HepG2 (cell line): ENCODE measurements around the gene SIGLEC1. TPM values are rescaled to one million over a fixed set of nuclear protein-coding genes. Genes with fewer than 3 reads are reported as not detected.

Experiments used
- ATF2 ChIP-seq: sonication (generic); formaldehyde crosslinking; IDR thresholded peaks from 2 replicates; pipeline ENCODE4 v1.4.0; 2020; ENCODE audit warnings: missing genetic modification reagents
- ATF7 ChIP-seq, 2 experiments: fragments of 450-650 bp in 1 of 2; sonication (generic) in 1 of 2; formaldehyde crosslinking in 1 of 2; IDR thresholded peaks; 2 replicates each; pipeline versions ENCODE4 v1.4.0 to v1.6.1; 2016 to 2020; ENCODE audit warnings: antibody characterized with exemption in 1 of 2, mild to moderate bottlenecking in 1 of 2, missing genetic modification reagents in 1 of 2
- ATF7-NPFF ChIP-seq: sonication (generic); formaldehyde crosslinking; IDR thresholded peaks from 2 replicates; pipeline ENCODE4 v1.8.1; 2023; ENCODE audit warnings: mild to moderate bottlenecking, low read depth, missing genetic modification reagents, moderate library complexity
- BCL3 ChIP-seq: sonication (generic); formaldehyde crosslinking; IDR thresholded peaks from 2 replicates; pipeline ENCODE4 v1.5.1; 2020; ENCODE audit warnings: mild to moderate bottlenecking, missing genetic modification reagents, moderate library complexity
- CBX5 ChIP-seq: sonication (generic); formaldehyde crosslinking; IDR thresholded peaks from 2 replicates; pipeline ENCODE4 v1.4.0; 2020; ENCODE audit warnings: missing genetic modification reagents, borderline replicate concordance
- DRAP1 ChIP-seq: IDR thresholded peaks from 2 replicates; pipeline ENCODE4 v1.6.1; 2016; ENCODE audit warnings: missing genetic modification reagents, missing compliant biosample characterization
- GTF3A ChIP-seq: sonication (generic); formaldehyde crosslinking; conservative IDR thresholded peaks from 2 replicates; pipeline ENCODE4 v1.4.0; 2020; ENCODE audit warnings: mild to moderate bottlenecking, missing genetic modification reagents
- HHEX ChIP-seq: IDR thresholded peaks from 2 replicates; pipeline ENCODE4 v1.6.1; 2016; ENCODE audit warnings: control low read depth
- HOXA3 ChIP-seq: sonication (generic); formaldehyde crosslinking; IDR thresholded peaks from 2 replicates; pipeline ENCODE4 v1.5.0; 2020; ENCODE audit warnings: missing genetic modification reagents
- MTF1 ChIP-seq: sonication (generic); formaldehyde crosslinking; IDR thresholded peaks from 2 replicates; pipeline ENCODE4 v1.5.0; 2020; ENCODE audit warnings: missing genetic modification reagents
- PATZ1 ChIP-seq: sonication (generic); formaldehyde crosslinking; IDR thresholded peaks from 2 replicates; pipeline ENCODE4 v1.4.0; 2020; ENCODE audit warnings: missing genetic modification reagents
- SNAPC2 ChIP-seq: sonication (generic); formaldehyde crosslinking; IDR thresholded peaks from 2 replicates; pipeline ENCODE4 v1.8.1; 2022; ENCODE audit warnings: mild to moderate bottlenecking, missing genetic modification reagents
- TRAFD1 ChIP-seq: sonication (generic); formaldehyde crosslinking; IDR thresholded peaks from 2 replicates; pipeline ENCODE4 v1.5.1; 2020; ENCODE audit warnings: missing genetic modification reagents, mild to moderate bottlenecking, borderline replicate concordance
- ZNF235 ChIP-seq: sonication (generic); formaldehyde crosslinking; IDR thresholded peaks from 2 replicates; pipeline ENCODE4 v1.8.1; 2023; ENCODE audit warnings: mild to moderate bottlenecking, missing genetic modification reagents, borderline replicate concordance
- ZNF510 ChIP-seq: sonication (generic); formaldehyde crosslinking; IDR thresholded peaks from 2 replicates; pipeline ENCODE4 v1.4.0; 2020; ENCODE audit warnings: low read depth, mild to moderate bottlenecking, missing genetic modification reagents
- ZNF569 ChIP-seq: sonication (generic); formaldehyde crosslinking; IDR thresholded peaks from 2 replicates; pipeline ENCODE4 v1.5.0; 2020; ENCODE audit warnings: mild to moderate bottlenecking, missing genetic modification reagents, moderate library complexity, borderline replicate concordance
- ZNF589 ChIP-seq: sonication (generic); formaldehyde crosslinking; conservative IDR thresholded peaks from 2 replicates; pipeline ENCODE4 v1.8.0; 2022; ENCODE audit warnings: mild to moderate bottlenecking, moderate library complexity, missing genetic modification reagents
- ZNF747 ChIP-seq: sonication (generic); formaldehyde crosslinking; IDR thresholded peaks from 2 replicates; pipeline ENCODE4 v1.8.1; 2023; ENCODE audit warnings: missing genetic modification reagents, mild to moderate bottlenecking, borderline replicate concordance
- ZNF891 ChIP-seq: sonication (generic); formaldehyde crosslinking; IDR thresholded peaks from 2 replicates; pipeline ENCODE4 v1.5.0; 2020; ENCODE audit warnings: mild to moderate bottlenecking, missing genetic modification reagents
- polyA plus RNA-seq, 8 experiments: library from polyadenylated mRNA; depleted of rRNA in 3 of 8; stranded (reverse) in 7 of 8; unstranded in 1 of 8; fragments of >200 nt; fragmentation: Illumina TruSeq in 4 of 8; extraction: Trizol in 4 of 8; gene quantifications; 2 replicates each; pipeline versions ENCODE4 v1.2.1 to v1.2.3, GENCODE V29; 2011 to 2016; ENCODE audit warnings: low read depth in 4 of 8, missing spikeins in 1 of 8, mixed read lengths in 1 of 8; ENCODE audit not compliant: insufficient read depth in 1 of 8
- total RNA-seq, 5 experiments: library from RNA; depleted of rRNA; stranded (reverse); fragments of >200 nt; fragmentation: Illumina TruSeq; extraction: Trizol; gene quantifications; 2 replicates each; pipeline ENCODE4 v1.2.3, GENCODE V29; 2016; ENCODE audit warnings: low read depth in 1 of 5
- TF ChIP-seq, protein P1 (sequence below): IDR thresholded peaks from 2 replicates; pipeline ENCODE4 v1.6.1; 2016; ENCODE audit warnings: low read depth

SIGLEC1 gene
- total and polyA plus RNA-seq, 2 of the 13 experiments (the other 11 are each of a cell fraction or from before 2014, with no cell fraction given): 0.01 TPM; not detected in 1

DNA sequence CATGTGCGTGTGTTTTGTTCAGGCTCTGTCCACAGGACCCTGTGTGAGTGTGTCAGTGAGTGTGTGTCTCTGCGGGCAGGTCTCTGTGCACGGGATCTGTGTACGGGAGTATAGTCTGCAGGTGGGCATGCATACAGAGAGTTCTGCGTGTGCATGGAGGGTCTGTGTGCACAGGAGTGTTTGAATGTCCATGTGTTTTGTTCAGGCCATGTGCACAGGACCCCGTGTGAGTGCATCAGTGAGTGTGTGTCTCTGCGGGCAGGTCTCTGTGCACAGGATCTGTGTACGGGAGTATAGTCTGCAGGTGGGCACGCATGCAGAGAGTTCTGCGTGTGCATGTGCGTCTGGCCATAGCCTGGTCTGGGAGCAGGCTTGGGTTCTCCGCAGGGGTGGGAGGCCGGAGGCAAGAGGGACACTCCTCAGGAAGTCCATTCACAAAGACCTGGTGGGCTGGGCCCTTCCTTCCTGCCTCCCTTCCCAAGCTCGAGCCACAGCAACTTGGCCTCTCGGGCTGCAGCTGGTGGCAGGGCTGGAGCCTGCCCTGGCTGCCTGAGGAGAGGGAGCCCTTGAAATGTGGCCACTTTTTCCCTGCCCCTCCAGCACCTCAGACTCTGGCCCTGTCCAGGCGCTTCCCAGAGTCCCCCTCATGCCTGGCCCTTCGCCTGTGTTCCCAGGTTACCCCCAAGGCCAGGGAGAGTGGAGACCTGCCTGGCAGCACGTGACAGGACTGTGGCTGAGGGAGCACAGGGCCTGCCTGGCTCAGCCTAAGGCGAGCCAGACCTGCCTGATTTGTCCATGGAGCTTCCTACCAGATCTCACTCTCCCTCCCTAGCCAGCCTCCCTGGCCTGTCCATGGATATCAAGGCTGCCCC lies 26.9 kb upstream of the SIGLEC1 start (continued):
- TF ChIP-seq GTF3A (no peak), TRAFD1 (0 out of 2 replicates have a peak, but pooled peaks have one; percentile 68), ATF7 (IDR thresholded peaks at IDR 0.05) (no peak), ATF7 (CRISPR knock-in tag; IDR thresholded peaks at IDR 0.05) (no peak), ZNF589 (CRISPR knock-in tag) (no peak), HHEX (CRISPR knock-in tag) (no peak), ZNF510 (no peak), CBX5 (CRISPR knock-in tag) (no peak), ATF7-NPFF (CRISPR knock-in tag) (no peak), PATZ1 (CRISPR knock-in tag) (no peak), HOXA3 (CRISPR knock-in tag) (0 out of 2 replicates have a peak, but pooled peaks have one; percentile 47), ATF2 (no peak), DRAP1 (CRISPR knock-in tag) (no peak), ZNF569 (CRISPR knock-in tag) (peak; percentile 71; the same call in 1 of the 2 replicates), ZNF891 (CRISPR knock-in tag) (no peak), ZNF747 (CRISPR knock-in tag) (no peak; the same call in 1 of the 2 replicates), MTF1 (CRISPR knock-in tag) (no peak), SNAPC2 (CRISPR knock-in tag) (no peak), ZNF235 (CRISPR knock-in tag) (no peak), BCL3 (CRISPR knock-in tag) (peak; percentile 47; the same call in 1 of the 2 replicates)
- TF ChIP-seq, protein P1, sequence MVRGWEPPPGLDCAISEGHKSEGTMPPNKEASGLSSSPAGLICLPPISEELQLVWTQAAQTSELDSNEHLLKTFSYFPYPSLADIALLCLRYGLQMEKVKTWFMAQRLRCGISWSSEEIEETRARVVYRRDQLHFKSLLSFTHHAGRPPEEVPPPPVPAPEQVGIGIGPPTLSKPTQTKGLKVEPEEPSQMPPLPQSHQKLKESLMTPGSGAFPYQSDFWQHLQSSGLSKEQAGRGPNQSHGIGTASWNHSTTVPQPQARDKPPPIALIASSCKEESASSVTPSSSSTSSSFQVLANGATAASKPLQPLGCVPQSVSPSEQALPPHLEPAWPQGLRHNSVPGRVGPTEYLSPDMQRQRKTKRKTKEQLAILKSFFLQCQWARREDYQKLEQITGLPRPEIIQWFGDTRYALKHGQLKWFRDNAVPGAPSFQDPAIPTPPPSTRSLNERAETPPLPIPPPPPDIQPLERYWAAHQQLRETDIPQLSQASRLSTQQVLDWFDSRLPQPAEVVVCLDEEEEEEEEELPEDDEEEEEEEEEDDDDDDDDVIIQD (CRISPR knock-in tag): no peak
